Measurements from ENCODE around the gene VAV2.

GRCh38 chr9:133971121-133971951 lies 20.8 kb downstream of the VAV2 start:
- TF ChIP-seq CTCF (IDR thresholded peaks at IDR 0.05) (no peak), POLR2A (IDR thresholded peaks at IDR 0.05) (no peak), POLR2AphosphoS5 (IDR thresholded peaks at IDR 0.05; ENCODE audit: insufficient read depth in 1 of 2, low read depth in 1 of 2) (no peak)
